HEK293 (cell line): Measurements from ENCODE around the gene SPNS1.

Source experiments
- GLI2 ChIP-seq: fragments of 450-650 bp; formaldehyde crosslinking; IDR thresholded peaks from 2 replicates; pipeline ENCODE4; 2017; ENCODE audit warnings: missing biosample characterization, missing genetic modification characterization, low read depth, borderline replicate concordance
- KLF10 ChIP-seq: fragments of 450-650 bp; IDR thresholded peaks from 2 replicates; pipeline ENCODE4 v1.5.1; 2018; ENCODE audit warnings: missing biosample characterization, mild to moderate bottlenecking, missing genetic modification characterization
- MYNN ChIP-seq: fragments of 450-650 bp; formaldehyde crosslinking; IDR thresholded peaks from 2 replicates; pipeline ENCODE4 v1.5.1; 2016; ENCODE audit warnings: missing biosample characterization, missing genetic modification characterization, borderline replicate concordance
- MZF1 ChIP-seq: fragments of 450-650 bp; formaldehyde crosslinking; IDR thresholded peaks from 2 replicates; pipeline ENCODE4 v1.5.1; 2017; ENCODE audit warnings: missing biosample characterization, missing genetic modification characterization, borderline replicate concordance
- TRIM28 ChIP-seq: IDR thresholded peaks from 2 replicates; pipeline ENCODE4 v1.6.1; 2011; ENCODE audit warnings: low read length, control low read depth, borderline replicate concordance
- ZFHX2 ChIP-seq: fragments of 450-650 bp; formaldehyde crosslinking; conservative IDR thresholded peaks from 2 replicates; pipeline ENCODE4 v1.5.1; 2016; ENCODE audit warnings: missing biosample characterization, missing genetic modification characterization
- ZNF140 ChIP-seq: fragments of 450-650 bp; formaldehyde crosslinking; IDR thresholded peaks from 2 replicates; pipeline ENCODE4 v1.5.1; 2016; ENCODE audit warnings: missing biosample characterization, missing genetic modification characterization
- ZNF223 ChIP-seq: fragments of 450-650 bp; formaldehyde crosslinking; IDR thresholded peaks from 2 replicates; pipeline ENCODE4 v1.5.1; 2016; ENCODE audit warnings: missing biosample characterization, missing genetic modification characterization
- ZNF266 ChIP-seq: fragments of 450-650 bp; formaldehyde crosslinking; IDR thresholded peaks from 2 replicates; pipeline ENCODE4 v1.5.1; 2016; ENCODE audit warnings: missing biosample characterization, missing genetic modification characterization, low read depth
- ZNF366 ChIP-seq: fragments of 450-650 bp; formaldehyde crosslinking; conservative IDR thresholded peaks from 2 replicates; pipeline ENCODE4 v1.5.1; 2016; ENCODE audit warnings: missing biosample characterization, missing genetic modification characterization
- ZNF416 ChIP-seq: fragments of 450-650 bp; formaldehyde crosslinking; IDR thresholded peaks from 2 replicates; pipeline ENCODE4 v1.5.1; 2016; ENCODE audit warnings: missing biosample characterization, missing genetic modification characterization
- ZNF514 ChIP-seq: fragments of 450-650 bp; formaldehyde crosslinking; IDR thresholded peaks from 2 replicates; pipeline ENCODE4 v1.5.1; 2016; ENCODE audit warnings: missing biosample characterization, missing genetic modification characterization
- ZNF544 ChIP-seq: fragments of 450-650 bp; formaldehyde crosslinking; IDR thresholded peaks from 2 replicates; pipeline ENCODE4 v1.5.0; 2017; ENCODE audit warnings: missing biosample characterization, missing genetic modification characterization
- ZNF549 ChIP-seq: fragments of 450-650 bp; IDR thresholded peaks from 2 replicates; pipeline ENCODE4 v1.5.1; 2018; ENCODE audit warnings: missing biosample characterization, missing genetic modification characterization, mild to moderate bottlenecking, inconsistent platforms, moderate library complexity
- ZNF585B ChIP-seq: fragments of 450-650 bp; formaldehyde crosslinking; IDR thresholded peaks from 2 replicates; pipeline ENCODE4 v1.5.1; 2016; ENCODE audit warnings: missing biosample characterization, missing genetic modification characterization
- ZNF596 ChIP-seq: fragments of 450-650 bp; IDR thresholded peaks from 2 replicates; pipeline ENCODE4 v1.5.0; 2018; ENCODE audit warnings: missing biosample characterization, mild to moderate bottlenecking, missing genetic modification characterization, moderate library complexity
- ZNF701 ChIP-seq: fragments of 450-650 bp; formaldehyde crosslinking; IDR thresholded peaks from 2 replicates; pipeline ENCODE4 v1.5.1; 2016; ENCODE audit warnings: missing biosample characterization, missing genetic modification characterization
- ZNF791 ChIP-seq: fragments of 450-650 bp; formaldehyde crosslinking; IDR thresholded peaks from 2 replicates; pipeline ENCODE4 v1.5.1; 2016; ENCODE audit warnings: missing biosample characterization, missing genetic modification characterization
- ZXDB ChIP-seq: fragments of 450-650 bp; formaldehyde crosslinking; IDR thresholded peaks from 2 replicates; pipeline ENCODE4 v1.5.1; 2016; ENCODE audit warnings: missing biosample characterization, missing genetic modification characterization
- TF ChIP-seq, protein P1 (sequence below): fragments of 450-650 bp; formaldehyde crosslinking; IDR thresholded peaks from 2 replicates; pipeline ENCODE4 v1.5.1; 2016; ENCODE audit warnings: missing biosample characterization, missing genetic modification characterization
- TF ChIP-seq, protein P2 (sequence below): fragments of 450-650 bp; formaldehyde crosslinking; IDR thresholded peaks from 2 replicates; pipeline ENCODE4 v1.5.1; 2016; ENCODE audit warnings: missing biosample characterization, missing genetic modification characterization
- TF ChIP-seq, protein P3 (sequence below): fragments of 450-650 bp; formaldehyde crosslinking; IDR thresholded peaks from 2 replicates; pipeline ENCODE4 v1.5.1; 2017; ENCODE audit warnings: missing biosample characterization, missing genetic modification characterization
- TF ChIP-seq, protein P4 (sequence below): fragments of 450-650 bp; formaldehyde crosslinking; conservative IDR thresholded peaks from 2 replicates; pipeline ENCODE4 v1.5.1; 2016; ENCODE audit warnings: low read depth, missing biosample characterization, missing genetic modification characterization
- TF ChIP-seq, protein P5 (sequence below): fragments of 450-650 bp; formaldehyde crosslinking; IDR thresholded peaks from 2 replicates; pipeline ENCODE4 v1.5.1; 2016; ENCODE audit warnings: missing biosample characterization, missing genetic modification characterization
- TF ChIP-seq, protein P6 (sequence below): fragments of 450-650 bp; formaldehyde crosslinking; IDR thresholded peaks from 2 replicates; pipeline ENCODE4 v1.5.1; 2016; ENCODE audit warnings: missing biosample characterization, missing genetic modification characterization
- TF ChIP-seq, protein P7 (sequence below): fragments of 450-650 bp; formaldehyde crosslinking; IDR thresholded peaks from 2 replicates; pipeline ENCODE4 v1.5.1; 2016; ENCODE audit warnings: missing biosample characterization, missing genetic modification characterization

Gene SPNS1

DNA sequence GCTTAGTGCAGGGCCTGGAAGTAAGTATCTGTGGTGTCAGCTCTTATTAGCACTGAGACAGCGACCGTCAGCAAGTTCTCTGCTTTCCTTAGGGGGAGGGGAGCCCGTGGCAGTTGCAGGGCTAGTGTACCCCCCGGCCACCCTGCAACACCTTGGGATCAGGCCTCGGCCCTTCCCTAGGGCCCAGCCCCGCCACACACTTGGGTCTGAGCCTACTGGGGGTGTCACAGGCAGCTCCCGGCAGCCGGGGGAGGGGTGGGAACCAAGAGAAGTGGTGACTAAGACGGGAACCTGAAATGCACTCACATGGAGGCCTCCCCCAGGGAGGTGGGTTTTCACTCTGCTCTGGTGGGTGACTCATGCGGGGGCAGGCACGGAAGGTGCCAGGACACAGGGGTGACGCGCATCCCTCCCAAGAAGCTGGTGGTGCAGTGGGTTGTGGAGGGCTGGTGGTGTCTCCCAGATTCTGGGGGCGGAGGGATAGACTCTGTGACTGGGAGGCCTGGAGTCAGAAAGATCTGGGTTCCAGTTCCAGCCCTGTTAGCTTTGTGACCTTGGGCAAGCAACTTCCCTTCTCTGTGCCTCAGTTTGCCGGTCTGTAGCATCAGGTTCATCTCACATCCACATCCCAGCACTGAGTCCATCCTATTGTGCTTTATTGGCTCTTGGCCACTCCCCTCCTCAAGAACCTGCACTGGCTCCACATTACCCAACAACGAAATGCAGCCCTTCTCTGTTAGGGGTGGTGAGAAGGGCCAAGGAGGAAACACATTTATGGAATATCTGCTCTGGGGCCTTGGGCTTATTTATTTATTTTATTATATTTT is 54.8 kb downstream of the SPNS1 start (continued):
- TF ChIP-seq, protein P1, sequence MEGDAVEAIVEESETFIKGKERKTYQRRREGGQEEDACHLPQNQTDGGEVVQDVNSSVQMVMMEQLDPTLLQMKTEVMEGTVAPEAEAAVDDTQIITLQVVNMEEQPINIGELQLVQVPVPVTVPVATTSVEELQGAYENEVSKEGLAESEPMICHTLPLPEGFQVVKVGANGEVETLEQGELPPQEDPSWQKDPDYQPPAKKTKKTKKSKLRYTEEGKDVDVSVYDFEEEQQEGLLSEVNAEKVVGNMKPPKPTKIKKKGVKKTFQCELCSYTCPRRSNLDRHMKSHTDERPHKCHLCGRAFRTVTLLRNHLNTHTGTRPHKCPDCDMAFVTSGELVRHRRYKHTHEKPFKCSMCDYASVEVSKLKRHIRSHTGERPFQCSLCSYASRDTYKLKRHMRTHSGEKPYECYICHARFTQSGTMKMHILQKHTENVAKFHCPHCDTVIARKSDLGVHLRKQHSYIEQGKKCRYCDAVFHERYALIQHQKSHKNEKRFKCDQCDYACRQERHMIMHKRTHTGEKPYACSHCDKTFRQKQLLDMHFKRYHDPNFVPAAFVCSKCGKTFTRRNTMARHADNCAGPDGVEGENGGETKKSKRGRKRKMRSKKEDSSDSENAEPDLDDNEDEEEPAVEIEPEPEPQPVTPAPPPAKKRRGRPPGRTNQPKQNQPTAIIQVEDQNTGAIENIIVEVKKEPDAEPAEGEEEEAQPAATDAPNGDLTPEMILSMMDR = no peak
- TF ChIP-seq ZNF544 (no peak), ZNF585B (tag by site-specific recombination) (no peak), ZNF514 (tag by site-specific recombination) (no peak), ZNF596 (tag by site-specific recombination) (no peak), TRIM28 (no peak), GLI2 (tag by site-specific recombination) (no peak), ZNF416 (tag by site-specific recombination) (no peak), ZNF223 (no peak), ZNF791 (tag by site-specific recombination) (no peak), ZNF366 (no peak), MZF1 (tag by site-specific recombination) (no peak), KLF10 (no peak), ZXDB (tag by site-specific recombination) (no peak), ZNF701 (no peak), ZNF549 (tag by site-specific recombination) (no peak), ZFHX2 (tag by site-specific recombination) (peak; percentile 93), MYNN (no peak), ZNF266 (no peak), ZNF140 (tag by site-specific recombination) (no peak)
- TF ChIP-seq, protein P2, sequence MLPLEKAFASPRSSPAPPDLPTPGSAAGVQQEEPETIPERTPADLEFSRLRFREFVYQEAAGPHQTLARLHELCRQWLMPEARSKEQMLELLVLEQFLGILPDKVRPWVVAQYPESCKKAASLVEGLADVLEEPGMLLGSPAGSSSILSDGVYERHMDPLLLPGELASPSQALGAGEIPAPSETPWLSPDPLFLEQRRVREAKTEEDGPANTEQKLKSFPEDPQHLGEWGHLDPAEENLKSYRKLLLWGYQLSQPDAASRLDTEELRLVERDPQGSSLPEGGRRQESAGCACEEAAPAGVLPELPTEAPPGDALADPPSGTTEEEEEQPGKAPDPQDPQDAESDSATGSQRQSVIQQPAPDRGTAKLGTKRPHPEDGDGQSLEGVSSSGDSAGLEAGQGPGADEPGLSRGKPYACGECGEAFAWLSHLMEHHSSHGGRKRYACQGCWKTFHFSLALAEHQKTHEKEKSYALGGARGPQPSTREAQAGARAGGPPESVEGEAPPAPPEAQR (tag by site-specific recombination) = no peak
- TF ChIP-seq, protein P3, sequence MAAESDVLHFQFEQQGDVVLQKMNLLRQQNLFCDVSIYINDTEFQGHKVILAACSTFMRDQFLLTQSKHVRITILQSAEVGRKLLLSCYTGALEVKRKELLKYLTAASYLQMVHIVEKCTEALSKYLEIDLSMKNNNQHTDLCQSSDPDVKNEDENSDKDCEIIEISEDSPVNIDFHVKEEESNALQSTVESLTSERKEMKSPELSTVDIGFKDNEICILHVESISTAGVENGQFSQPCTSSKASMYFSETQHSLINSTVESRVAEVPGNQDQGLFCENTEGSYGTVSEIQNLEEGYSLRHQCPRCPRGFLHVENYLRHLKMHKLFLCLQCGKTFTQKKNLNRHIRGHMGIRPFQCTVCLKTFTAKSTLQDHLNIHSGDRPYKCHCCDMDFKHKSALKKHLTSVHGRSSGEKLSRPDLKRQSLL (tag by site-specific recombination) = no peak
- TF ChIP-seq, protein P4, sequence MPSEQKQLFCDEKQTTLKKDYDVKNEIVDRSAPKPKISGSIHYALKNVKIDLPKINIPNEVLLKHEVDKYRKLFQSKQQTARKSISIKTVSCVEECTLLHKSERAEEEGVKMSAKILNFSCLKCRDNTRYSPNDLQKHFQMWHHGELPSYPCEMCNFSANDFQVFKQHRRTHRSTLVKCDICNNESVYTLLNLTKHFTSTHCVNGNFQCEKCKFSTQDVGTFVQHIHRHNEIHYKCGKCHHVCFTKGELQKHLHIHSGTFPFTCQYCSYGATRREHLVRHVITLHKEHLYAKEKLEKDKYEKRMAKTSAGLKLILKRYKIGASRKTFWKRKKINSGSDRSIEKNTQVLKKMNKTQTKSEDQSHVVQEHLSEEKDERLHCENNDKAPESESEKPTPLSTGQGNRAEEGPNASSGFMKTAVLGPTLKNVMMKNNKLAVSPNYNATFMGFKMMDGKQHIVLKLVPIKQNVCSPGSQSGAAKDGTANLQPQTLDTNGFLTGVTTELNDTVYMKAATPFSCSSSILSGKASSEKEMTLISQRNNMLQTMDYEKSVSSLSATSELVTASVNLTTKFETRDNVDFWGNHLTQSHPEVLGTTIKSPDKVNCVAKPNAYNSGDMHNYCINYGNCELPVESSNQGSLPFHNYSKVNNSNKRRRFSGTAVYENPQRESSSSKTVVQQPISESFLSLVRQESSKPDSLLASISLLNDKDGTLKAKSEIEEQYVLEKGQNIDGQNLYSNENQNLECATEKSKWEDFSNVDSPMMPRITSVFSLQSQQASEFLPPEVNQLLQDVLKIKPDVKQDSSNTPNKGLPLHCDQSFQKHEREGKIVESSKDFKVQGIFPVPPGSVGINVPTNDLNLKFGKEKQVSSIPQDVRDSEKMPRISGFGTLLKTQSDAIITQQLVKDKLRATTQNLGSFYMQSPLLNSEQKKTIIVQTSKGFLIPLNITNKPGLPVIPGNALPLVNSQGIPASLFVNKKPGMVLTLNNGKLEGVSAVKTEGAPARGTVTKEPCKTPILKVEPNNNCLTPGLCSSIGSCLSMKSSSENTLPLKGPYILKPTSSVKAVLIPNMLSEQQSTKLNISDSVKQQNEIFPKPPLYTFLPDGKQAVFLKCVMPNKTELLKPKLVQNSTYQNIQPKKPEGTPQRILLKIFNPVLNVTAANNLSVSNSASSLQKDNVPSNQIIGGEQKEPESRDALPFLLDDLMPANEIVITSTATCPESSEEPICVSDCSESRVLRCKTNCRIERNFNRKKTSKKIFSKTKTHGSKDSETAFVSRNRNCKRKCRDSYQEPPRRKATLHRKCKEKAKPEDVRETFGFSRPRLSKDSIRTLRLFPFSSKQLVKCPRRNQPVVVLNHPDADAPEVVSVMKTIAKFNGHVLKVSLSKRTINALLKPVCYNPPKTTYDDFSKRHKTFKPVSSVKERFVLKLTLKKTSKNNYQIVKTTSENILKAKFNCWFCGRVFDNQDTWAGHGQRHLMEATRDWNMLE (tag by site-specific recombination) = no peak
- TF ChIP-seq, protein P5, sequence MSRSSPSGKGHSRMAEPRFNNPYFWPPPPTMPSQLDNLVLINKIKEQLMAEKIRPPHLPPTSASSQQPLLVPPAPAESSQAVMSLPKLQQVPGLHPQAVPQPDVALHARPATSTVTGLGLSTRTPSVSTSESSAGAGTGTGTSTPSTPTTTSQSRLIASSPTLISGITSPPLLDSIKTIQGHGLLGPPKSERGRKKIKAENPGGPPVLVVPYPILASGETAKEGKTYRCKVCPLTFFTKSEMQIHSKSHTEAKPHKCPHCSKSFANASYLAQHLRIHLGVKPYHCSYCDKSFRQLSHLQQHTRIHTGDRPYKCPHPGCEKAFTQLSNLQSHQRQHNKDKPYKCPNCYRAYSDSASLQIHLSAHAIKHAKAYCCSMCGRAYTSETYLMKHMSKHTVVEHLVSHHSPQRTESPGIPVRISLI (tag by site-specific recombination) = no peak
- TF ChIP-seq, protein P6, sequence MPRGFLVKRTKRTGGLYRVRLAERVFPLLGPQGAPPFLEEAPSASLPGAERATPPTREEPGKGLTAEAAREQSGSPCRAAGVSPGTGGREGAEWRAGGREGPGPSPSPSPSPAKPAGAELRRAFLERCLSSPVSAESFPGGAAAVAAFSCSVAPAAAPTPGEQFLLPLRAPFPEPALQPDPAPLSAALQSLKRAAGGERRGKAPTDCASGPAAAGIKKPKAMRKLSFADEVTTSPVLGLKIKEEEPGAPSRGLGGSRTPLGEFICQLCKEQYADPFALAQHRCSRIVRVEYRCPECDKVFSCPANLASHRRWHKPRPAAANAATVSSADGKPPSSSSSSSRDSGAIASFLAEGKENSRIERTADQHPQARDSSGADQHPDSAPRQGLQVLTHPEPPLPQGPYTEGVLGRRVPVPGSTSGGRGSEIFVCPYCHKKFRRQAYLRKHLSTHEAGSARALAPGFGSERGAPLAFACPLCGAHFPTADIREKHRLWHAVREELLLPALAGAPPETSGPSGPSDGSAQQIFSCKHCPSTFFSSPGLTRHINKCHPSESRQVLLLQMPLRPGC (tag by site-specific recombination) = no peak
- TF ChIP-seq, protein P7, sequence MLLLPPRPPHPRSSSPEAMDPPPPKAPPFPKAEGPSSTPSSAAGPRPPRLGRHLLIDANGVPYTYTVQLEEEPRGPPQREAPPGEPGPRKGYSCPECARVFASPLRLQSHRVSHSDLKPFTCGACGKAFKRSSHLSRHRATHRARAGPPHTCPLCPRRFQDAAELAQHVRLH (tag by site-specific recombination) = 0 out of 2 replicates have a peak, but pooled peaks have one; percentile 45
